HepG2 (cell line): ENCODE measurements around the gene POU5F1. TPM values are rescaled to one million over a fixed set of nuclear protein-coding genes. Genes with fewer than 3 reads are reported as not detected.
A peak's percentile ranks its signal among the peaks of the same experiment; 100 is the strongest.

Experiments used
- LCORL ChIP-seq, 2 experiments: fragments of 450-650 bp in 1 of 2; sonication (generic) in 1 of 2; formaldehyde crosslinking in 1 of 2; IDR thresholded peaks; 2 replicates each; pipeline versions ENCODE4 v1.5.0 to v1.6.1; 2017 to 2020; ENCODE audit warnings: antibody characterized with exemption in 1 of 2, missing genetic modification reagents in 1 of 2
- PCBP1 ChIP-seq: fragments of 200-400 bp; formaldehyde crosslinking; IDR thresholded peaks from 2 replicates; pipeline ENCODE4 v1.6.1; 2017; ENCODE audit warnings: mild to moderate bottlenecking, low read depth, low read length, borderline replicate concordance
- PRPF4 ChIP-seq: fragments of 200-400 bp; formaldehyde crosslinking; IDR thresholded peaks from 2 replicates; pipeline ENCODE4 v1.6.1; 2016; ENCODE audit warnings: low read length, low read depth; ENCODE audit not compliant: poor library complexity, severe bottlenecking
- RBM39 ChIP-seq: fragments of 200-400 bp; formaldehyde crosslinking; IDR thresholded peaks from one replicate; pipeline ENCODE4 v1.6.1; 2018; ENCODE audit warnings: antibody characterized with exemption, mild to moderate bottlenecking, low read depth, low read length; ENCODE audit not compliant: poor library complexity, severe bottlenecking
- SMAD9 ChIP-seq: sonication (generic); formaldehyde crosslinking; IDR thresholded peaks from 2 replicates; pipeline ENCODE4 v1.5.1; 2020; ENCODE audit warnings: mild to moderate bottlenecking, missing genetic modification reagents
- ZNF230 ChIP-seq: sonication (generic); formaldehyde crosslinking; IDR thresholded peaks from 2 replicates; pipeline ENCODE4 v1.4.0; 2020; ENCODE audit warnings: mild to moderate bottlenecking, missing genetic modification reagents
- ZNF549 ChIP-seq: sonication (generic); formaldehyde crosslinking; IDR thresholded peaks from 2 replicates; pipeline ENCODE4 v1.5.0; 2020; ENCODE audit warnings: missing genetic modification reagents
- polyA plus RNA-seq, 8 experiments: library from polyadenylated mRNA; depleted of rRNA in 3 of 8; stranded (reverse) in 7 of 8; unstranded in 1 of 8; fragments of >200 nt; fragmentation: Illumina TruSeq in 4 of 8; extraction: Trizol in 4 of 8; gene quantifications; 2 replicates each; pipeline versions ENCODE4 v1.2.1 to v1.2.3, GENCODE V29; 2011 to 2016; ENCODE audit warnings: low read depth in 4 of 8, missing spikeins in 1 of 8, mixed read lengths in 1 of 8; ENCODE audit not compliant: insufficient read depth in 1 of 8
- total RNA-seq, 5 experiments: library from RNA; depleted of rRNA; stranded (reverse); fragments of >200 nt; fragmentation: Illumina TruSeq; extraction: Trizol; gene quantifications; 2 replicates each; pipeline ENCODE4 v1.2.3, GENCODE V29; 2016; ENCODE audit warnings: low read depth in 1 of 5
- TF ChIP-seq, protein P1 (sequence below): sonication (generic); formaldehyde crosslinking; IDR thresholded peaks from 2 replicates; pipeline ENCODE4 v1.4.0; 2020; ENCODE audit warnings: mild to moderate bottlenecking, missing genetic modification reagents, borderline replicate concordance
- TF ChIP-seq, protein P2 (sequence below): sonication (generic); formaldehyde crosslinking; IDR thresholded peaks from 2 replicates; pipeline ENCODE4 v1.4.0; 2020; ENCODE audit warnings: mild to moderate bottlenecking, missing genetic modification reagents
- TF ChIP-seq, protein P3 (sequence below): sonication (generic); formaldehyde crosslinking; IDR thresholded peaks from 2 replicates; pipeline ENCODE4 v1.4.0; 2020; ENCODE audit warnings: mild to moderate bottlenecking, missing genetic modification reagents

The POU5F1 gene
- total and polyA plus RNA-seq, 2 of the 13 experiments (the other 11 are each of a cell fraction or from before 2014, with no cell fraction given), result 2.5 to 7.2 TPM

DNA sequence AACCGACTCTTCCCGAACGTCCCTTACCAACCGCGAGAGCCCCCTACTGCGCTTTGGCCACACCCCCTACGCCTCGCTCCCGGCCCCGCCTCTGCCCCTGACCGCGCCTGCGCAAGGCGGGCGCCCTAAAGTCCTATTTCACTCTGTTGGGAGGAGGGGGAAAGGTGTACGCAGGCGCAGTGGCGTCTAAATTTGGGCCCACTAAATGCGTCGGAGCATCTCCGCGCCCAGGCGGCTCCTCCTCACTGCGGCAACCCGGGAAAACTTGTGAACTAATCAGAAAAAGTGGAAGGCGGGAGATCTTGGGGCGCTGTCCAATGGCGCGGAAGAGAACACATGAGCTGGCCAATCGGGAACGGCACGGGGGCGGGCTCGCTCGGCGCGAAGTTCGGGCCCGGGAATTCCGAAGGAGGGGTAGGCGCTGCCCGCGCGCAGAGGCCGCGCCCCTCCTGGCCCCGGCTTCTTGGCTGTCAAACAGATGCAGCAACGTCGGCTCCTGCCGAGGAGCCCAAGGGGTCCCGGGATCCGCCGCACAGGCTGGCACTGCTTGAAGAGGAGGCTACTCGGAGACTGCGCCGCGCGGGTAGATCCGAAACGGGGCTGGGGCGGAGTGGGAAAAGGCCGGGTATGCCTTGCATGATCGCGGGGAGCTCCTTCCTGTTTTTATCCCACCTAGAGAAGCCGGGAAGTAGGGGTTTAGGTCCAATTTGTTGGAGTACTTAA is 12.2 kb downstream of the POU5F1 start, which contains the start of gene TCF19 (continued):
- TF ChIP-seq, protein P1, sequence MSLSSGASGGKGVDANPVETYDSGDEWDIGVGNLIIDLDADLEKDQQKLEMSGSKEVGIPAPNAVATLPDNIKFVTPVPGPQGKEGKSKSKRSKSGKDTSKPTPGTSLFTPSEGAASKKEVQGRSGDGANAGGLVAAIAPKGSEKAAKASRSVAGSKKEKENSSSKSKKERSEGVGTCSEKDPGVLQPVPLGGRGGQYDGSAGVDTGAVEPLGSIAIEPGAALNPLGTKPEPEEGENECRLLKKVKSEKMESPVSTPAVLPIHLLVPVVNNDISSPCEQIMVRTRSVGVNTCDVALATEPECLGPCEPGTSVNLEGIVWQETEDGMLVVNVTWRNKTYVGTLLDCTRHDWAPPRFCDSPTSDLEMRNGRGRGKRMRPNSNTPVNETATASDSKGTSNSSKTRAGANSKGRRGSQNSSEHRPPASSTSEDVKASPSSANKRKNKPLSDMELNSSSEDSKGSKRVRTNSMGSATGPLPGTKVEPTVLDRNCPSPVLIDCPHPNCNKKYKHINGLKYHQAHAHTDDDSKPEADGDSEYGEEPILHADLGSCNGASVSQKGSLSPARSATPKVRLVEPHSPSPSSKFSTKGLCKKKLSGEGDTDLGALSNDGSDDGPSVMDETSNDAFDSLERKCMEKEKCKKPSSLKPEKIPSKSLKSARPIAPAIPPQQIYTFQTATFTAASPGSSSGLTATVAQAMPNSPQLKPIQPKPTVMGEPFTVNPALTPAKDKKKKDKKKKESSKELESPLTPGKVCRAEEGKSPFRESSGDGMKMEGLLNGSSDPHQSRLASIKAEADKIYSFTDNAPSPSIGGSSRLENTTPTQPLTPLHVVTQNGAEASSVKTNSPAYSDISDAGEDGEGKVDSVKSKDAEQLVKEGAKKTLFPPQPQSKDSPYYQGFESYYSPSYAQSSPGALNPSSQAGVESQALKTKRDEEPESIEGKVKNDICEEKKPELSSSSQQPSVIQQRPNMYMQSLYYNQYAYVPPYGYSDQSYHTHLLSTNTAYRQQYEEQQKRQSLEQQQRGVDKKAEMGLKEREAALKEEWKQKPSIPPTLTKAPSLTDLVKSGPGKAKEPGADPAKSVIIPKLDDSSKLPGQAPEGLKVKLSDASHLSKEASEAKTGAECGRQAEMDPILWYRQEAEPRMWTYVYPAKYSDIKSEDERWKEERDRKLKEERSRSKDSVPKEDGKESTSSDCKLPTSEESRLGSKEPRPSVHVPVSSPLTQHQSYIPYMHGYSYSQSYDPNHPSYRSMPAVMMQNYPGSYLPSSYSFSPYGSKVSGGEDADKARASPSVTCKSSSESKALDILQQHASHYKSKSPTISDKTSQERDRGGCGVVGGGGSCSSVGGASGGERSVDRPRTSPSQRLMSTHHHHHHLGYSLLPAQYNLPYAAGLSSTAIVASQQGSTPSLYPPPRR (CRISPR knock-in tag), result peak; percentile 35; the same call in 1 of the 2 replicates
- TF ChIP-seq SMAD9 (peak; percentile 58; the same call in 1 of the 2 replicates), ZNF230 (CRISPR knock-in tag) (0 out of 2 replicates have a peak, but pooled peaks have one; percentile 35), ZNF549 (CRISPR knock-in tag) (no peak), LCORL (IDR thresholded peaks at IDR 0.05) (peak; percentile 60; the same call in 1 of the 2 replicates), LCORL (CRISPR knock-in tag; IDR thresholded peaks at IDR 0.05) (peak; percentile 86), PRPF4 (no peak), RBM39 (peak; percentile 50), PCBP1 (0 out of 2 replicates have a peak, but pooled peaks have one; percentile 70)
- TF ChIP-seq, protein P2, sequence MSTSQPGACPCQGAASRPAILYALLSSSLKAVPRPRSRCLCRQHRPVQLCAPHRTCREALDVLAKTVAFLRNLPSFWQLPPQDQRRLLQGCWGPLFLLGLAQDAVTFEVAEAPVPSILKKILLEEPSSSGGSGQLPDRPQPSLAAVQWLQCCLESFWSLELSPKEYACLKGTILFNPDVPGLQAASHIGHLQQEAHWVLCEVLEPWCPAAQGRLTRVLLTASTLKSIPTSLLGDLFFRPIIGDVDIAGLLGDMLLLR (CRISPR knock-in tag), result peak; percentile 69; the same call in 1 of the 2 replicates
- TF ChIP-seq, protein P3, sequence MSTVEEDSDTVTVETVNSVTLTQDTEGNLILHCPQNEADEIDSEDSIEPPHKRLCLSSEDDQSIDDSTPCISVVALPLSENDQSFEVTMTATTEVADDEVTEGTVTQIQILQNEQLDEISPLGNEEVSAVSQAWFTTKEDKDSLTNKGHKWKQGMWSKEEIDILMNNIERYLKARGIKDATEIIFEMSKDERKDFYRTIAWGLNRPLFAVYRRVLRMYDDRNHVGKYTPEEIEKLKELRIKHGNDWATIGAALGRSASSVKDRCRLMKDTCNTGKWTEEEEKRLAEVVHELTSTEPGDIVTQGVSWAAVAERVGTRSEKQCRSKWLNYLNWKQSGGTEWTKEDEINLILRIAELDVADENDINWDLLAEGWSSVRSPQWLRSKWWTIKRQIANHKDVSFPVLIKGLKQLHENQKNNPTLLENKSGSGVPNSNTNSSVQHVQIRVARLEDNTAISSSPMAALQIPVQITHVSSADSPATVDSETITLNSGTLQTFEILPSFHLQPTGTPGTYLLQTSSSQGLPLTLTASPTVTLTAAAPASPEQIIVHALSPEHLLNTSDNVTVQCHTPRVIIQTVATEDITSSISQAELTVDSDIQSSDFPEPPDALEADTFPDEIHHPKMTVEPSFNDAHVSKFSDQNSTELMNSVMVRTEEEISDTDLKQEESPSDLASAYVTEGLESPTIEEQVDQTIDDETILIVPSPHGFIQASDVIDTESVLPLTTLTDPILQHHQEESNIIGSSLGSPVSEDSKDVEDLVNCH, result no peak
